OCI-LY3 (cell line): ENCODE data around the gene DUSP5.

ENCODE experiments used
- H2AFZ ChIP-seq: fragments of 200-600, 300-600 bp; shearing (Covaris generic); 2 replicates; pipeline ENCODE4 v1.6.0; 2014; ENCODE audit warnings: antibody characterized with exemption, low read depth, low read length
- H3K27ac ChIP-seq: fragments of 200-600, 300-600 bp; sonication (generic); 2 replicates; pipeline ENCODE4 v1.5.1; 2014; ENCODE audit warnings: mild to moderate bottlenecking, low read length, moderate library complexity, mixed read lengths
- H3K27me3 ChIP-seq: fragments of 200-600, 300-600 bp; sonication (generic); 2 replicates; pipeline ENCODE4 v1.6.1; 2014; ENCODE audit warnings: low read depth, low read length, mixed read lengths
- H3K36me3 ChIP-seq: fragments of 200-600, 300-600 bp; sonication (generic); replicated peaks from 2 replicates; pipeline ENCODE3; 2014; ENCODE audit warnings: low read depth, low read length, mixed read lengths
- H3K4me1 ChIP-seq: fragments of 300-600, 200-600 bp; sonication (generic); 2 replicates; pipeline ENCODE4 v1.6.1; 2014; ENCODE audit warnings: low read length, mixed read lengths
- H3K4me2 ChIP-seq: fragments of 200-600, 300-600 bp; sonication (generic); 2 replicates; pipeline ENCODE4 v1.6.1; 2014; ENCODE audit warnings: low read length, mixed read lengths
- H3K4me3 ChIP-seq: fragments of 300-600, 200-600 bp; sonication (generic); 2 replicates; pipeline ENCODE4 v1.5.1; 2014; ENCODE audit warnings: antibody characterized with exemption, mild to moderate bottlenecking, low read length, moderate library complexity
- H3K79me2 ChIP-seq: fragments of 300-600, 200-600 bp; shearing (Covaris generic); 2 replicates; pipeline ENCODE4 v1.6.1; 2014; ENCODE audit warnings: mild to moderate bottlenecking, low read length, mixed read lengths
- H3K9ac ChIP-seq: fragments of 300-600, 200-600 bp; shearing (Covaris generic); 2 replicates; pipeline ENCODE4 v1.6.0; 2014; ENCODE audit warnings: mild to moderate bottlenecking, low read length, moderate library complexity
- H3K9me3 ChIP-seq: fragments of 200-600, 300-600 bp; shearing (Covaris generic); 2 replicates; pipeline ENCODE4 v1.6.1; 2014; ENCODE audit warnings: low read length, mixed read lengths; ENCODE audit not compliant: insufficient read depth
- H4K20me1 ChIP-seq: fragments of 200-600, 300-600 bp; sonication (generic); 2 replicates; pipeline ENCODE4 v1.6.1; 2016; ENCODE audit warnings: low read length, mixed read lengths; ENCODE audit not compliant: insufficient read depth
- CTCF ChIP-seq: fragments of 200-600, 300-600 bp; sonication (generic); IDR thresholded peaks from 2 replicates; pipeline ENCODE4 v1.5.1; 2014; ENCODE audit warnings: antibody characterized with exemption, low read length, low read depth
- EZH2phosphoT487 ChIP-seq: fragments of 200-600 bp; shearing (Covaris generic); IDR thresholded peaks from 2 replicates; pipeline ENCODE4 v1.6.1; 2018; ENCODE audit warnings: antibody characterized with exemption, mixed run types, low read depth

Gene DUSP5

GRCh38 chr10:110481919-110482318, 15.8 kb upstream of the DUSP5 start:
- Histone ChIP-seq H3K27me3 (0 out of 2 replicates have a peak, but pooled peaks cover 5% of the 10 kb centered on the region), H2AFZ (no peak overlapping the region), H3K36me3 (no peaks in the 10 kb centered on the region), H3K4me2 (no peak overlapping the region), H3K4me3 (no peak overlapping the region), H3K9ac (no peak overlapping the region), H3K4me1 (no peaks in the 10 kb centered on the region), H3K27ac (no peak overlapping the region), H4K20me1 (no peaks in the 10 kb centered on the region), H3K79me2 (no peaks in the 10 kb centered on the region), H3K9me3 (no peaks in the 10 kb centered on the region)
- TF ChIP-seq CTCF, result no peak
- no peak for TF ChIP-seq EZH2phosphoT487

GRCh38 chr10:110483633-110484032, 14.1 kb upstream of the DUSP5 start:
- no peaks in the 10 kb centered on the region for H3K36me3 ChIP-seq

GRCh38 chr10:110485541-110485940, 12.2 kb upstream of the DUSP5 start:
- Histone ChIP-seq H3K27ac (no peak overlapping the region), H3K79me2 (no peaks in the 10 kb centered on the region), H3K4me3 (no peak overlapping the region), H3K9ac (no peak overlapping the region), H4K20me1 (no peaks in the 10 kb centered on the region), H3K4me2 (no peak overlapping the region), H3K27me3 (peaks cover 18% of the 10 kb centered on the region; the same call in 1 of the 2 replicates), H3K36me3 (no peaks in the 10 kb centered on the region), H2AFZ (no peak overlapping the region), H3K9me3 (no peaks in the 10 kb centered on the region), H3K4me1 (no peaks in the 10 kb centered on the region)
- no peak for TF ChIP-seq EZH2phosphoT487
- TF ChIP-seq CTCF, result no peak

More at GRCh38 chr10:110483633-110484032, 14.1 kb upstream of the DUSP5 start:
- Histone ChIP-seq H3K9ac (no peak overlapping the region), H4K20me1 (no peaks in the 10 kb centered on the region), H3K4me2 (no peak overlapping the region), H3K79me2 (no peaks in the 10 kb centered on the region), H3K27ac (no peak overlapping the region), H3K9me3 (no peaks in the 10 kb centered on the region), H3K4me1 (no peaks in the 10 kb centered on the region), H3K27me3 (peaks cover 14% of the 10 kb centered on the region; the same call in 1 of the 2 replicates), H2AFZ (no peak overlapping the region), H3K4me3 (no peak overlapping the region)
- TF ChIP-seq CTCF (no peak), EZH2phosphoT487 (no peak)

- no peak overlapping the region for H3K9ac ChIP-seq
- H3K79me2 ChIP-seq, result no peaks in the 10 kb centered on the region
- no peak overlapping the region for H3K27ac ChIP-seq
- H4K20me1 ChIP-seq, result no peaks in the 10 kb centered on the region
- no peaks in the 10 kb centered on the region for H3K36me3 ChIP-seq
- peaks cover 18% of the 10 kb centered on the region; the same call in 1 of the 2 replicates for H3K27me3 ChIP-seq
- H2AFZ ChIP-seq, result no peak overlapping the region
- H3K4me3 ChIP-seq, result no peak overlapping the region
- H3K4me2 ChIP-seq, result no peak overlapping the region
- TF ChIP-seq CTCF (no peak), EZH2phosphoT487 (no peak)
- no peaks in the 10 kb centered on the region for H3K9me3 ChIP-seq
- peaks cover 1% of the 10 kb centered on the region; the same call in 1 of the 2 replicates for H3K4me1 ChIP-seq
Observed at GRCh38 chr10:110486680-110487410, 10.9 kb upstream of the DUSP5 start.
